ENCODE data around the gene ATP1B2. TPM values are rescaled to one million over a fixed set of nuclear protein-coding genes. Genes with fewer than 3 reads are reported as not detected.
A peak's percentile ranks its signal among the peaks of the same experiment; 100 is the strongest.

Gene ATP1B2
- total and polyA plus RNA-seq, 2 of the 8 experiments (the other 6 are each of a cell fraction or from before 2014, with no cell fraction given), result 9.1 to 21.0 TPM

DNA sequence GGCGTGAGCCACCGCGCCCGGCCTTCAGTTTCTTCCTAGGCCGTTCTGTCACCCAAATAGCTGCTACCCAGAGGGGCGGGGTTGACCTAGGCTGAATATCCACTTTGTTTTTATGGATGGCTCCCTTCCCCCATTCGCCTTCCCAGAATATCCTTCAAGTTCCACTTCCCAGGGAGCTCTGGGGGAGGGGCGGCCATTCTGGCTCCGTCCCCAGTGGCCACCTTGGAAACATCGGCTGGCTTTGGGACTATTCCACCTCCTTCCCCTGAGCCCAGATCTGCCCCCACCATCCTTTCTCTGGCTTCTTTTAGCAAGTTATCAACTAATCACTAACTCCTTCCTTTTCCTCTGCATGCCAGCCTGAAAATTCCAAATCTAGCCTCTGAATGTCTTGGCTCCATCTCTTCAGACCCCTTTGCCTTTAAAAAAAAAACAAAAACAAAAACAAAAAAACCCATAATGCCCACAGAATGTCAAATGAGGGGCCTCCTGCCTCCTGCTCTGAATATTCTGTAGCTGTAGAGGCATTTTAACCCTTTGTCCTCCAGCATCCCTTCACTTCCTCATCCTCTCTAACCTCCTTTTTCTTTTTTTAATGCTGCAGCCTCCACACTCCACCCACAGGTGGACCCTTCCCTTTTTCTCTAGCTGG, 6.4 kb downstream of the ATP1B2 start (continued):
- TF ChIP-seq RNF2 (IDR thresholded peaks at IDR 0.05; ENCODE audit: borderline replicate concordance, low read depth, low read length, missing control alignments, poor library complexity, severe bottlenecking) (no peak), PHF8 (conservative IDR thresholded peaks at IDR 0.05; ENCODE audit: low read depth, low read length) (peak; percentile 28; the same call in 1 of the 2 replicates), TAF7 (optimal IDR thresholded peaks at IDR 0.05; ENCODE audit: borderline replicate concordance, low read depth, low read length) (peak; percentile 97), SIX5 (IDR thresholded peaks at IDR 0.05; ENCODE audit: low read depth, low read length) (no peak), MAFK (IDR thresholded peaks at IDR 0.05; ENCODE audit: low read depth, low read length) (no peak), SP1 (IDR thresholded peaks at IDR 0.05; ENCODE audit: low read depth, low read length) (peak; percentile 92), CHD1 (IDR thresholded peaks at IDR 0.05; ENCODE audit: low read depth, low read length) (no peak)
- TF ChIP-seq, protein P1, sequence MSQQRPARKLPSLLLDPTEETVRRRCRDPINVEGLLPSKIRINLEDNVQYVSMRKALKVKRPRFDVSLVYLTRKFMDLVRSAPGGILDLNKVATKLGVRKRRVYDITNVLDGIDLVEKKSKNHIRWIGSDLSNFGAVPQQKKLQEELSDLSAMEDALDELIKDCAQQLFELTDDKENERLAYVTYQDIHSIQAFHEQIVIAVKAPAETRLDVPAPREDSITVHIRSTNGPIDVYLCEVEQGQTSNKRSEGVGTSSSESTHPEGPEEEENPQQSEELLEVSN (IDR thresholded peaks at IDR 0.05), result no peak; the same call in 1 of the 2 replicates
- TF ChIP-seq, protein P2, sequence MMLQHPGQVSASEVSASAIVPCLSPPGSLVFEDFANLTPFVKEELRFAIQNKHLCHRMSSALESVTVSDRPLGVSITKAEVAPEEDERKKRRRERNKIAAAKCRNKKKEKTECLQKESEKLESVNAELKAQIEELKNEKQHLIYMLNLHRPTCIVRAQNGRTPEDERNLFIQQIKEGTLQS (IDR thresholded peaks at IDR 0.05; ENCODE audit: insufficient read depth, low read depth, low read length), result no peak

Measured in H1 (cell line).